ENCODE data around the gene KAZN. TPM values are rescaled to one million over a fixed set of nuclear protein-coding genes. Genes with fewer than 3 reads are reported as not detected.

KAZN gene
- total RNA-seq, 3 donors from 2014 or later = 12.2 to 16.4 (median 16.2) TPM

- DNase-seq (ENCODE audit: low spot score in 2 of 2) = no peak
- Histone ChIP-seq H3K36me3 (no peaks in the 10 kb centered on the region), H3K4me3 (peak overlapping the region in 1 of 3 donors; percentile 7), H3K9me3 (no peaks in the 10 kb centered on the region), H3K27ac (peak overlapping the region; percentile 12 to 53), H3K27me3 (no peaks in the 10 kb centered on the region), H3K4me1 (no peaks in the 10 kb centered on the region)
- intact Hi-C loops (cut with DNase I; ENCODE audit: low total_unique reads) = no loop called here
- TF ChIP-seq POLR2A (IDR thresholded peaks at IDR 0.05) (no peak), POLR2AphosphoS5 (IDR thresholded peaks at IDR 0.05) (no peak)
- TF ChIP-seq, protein P1, sequence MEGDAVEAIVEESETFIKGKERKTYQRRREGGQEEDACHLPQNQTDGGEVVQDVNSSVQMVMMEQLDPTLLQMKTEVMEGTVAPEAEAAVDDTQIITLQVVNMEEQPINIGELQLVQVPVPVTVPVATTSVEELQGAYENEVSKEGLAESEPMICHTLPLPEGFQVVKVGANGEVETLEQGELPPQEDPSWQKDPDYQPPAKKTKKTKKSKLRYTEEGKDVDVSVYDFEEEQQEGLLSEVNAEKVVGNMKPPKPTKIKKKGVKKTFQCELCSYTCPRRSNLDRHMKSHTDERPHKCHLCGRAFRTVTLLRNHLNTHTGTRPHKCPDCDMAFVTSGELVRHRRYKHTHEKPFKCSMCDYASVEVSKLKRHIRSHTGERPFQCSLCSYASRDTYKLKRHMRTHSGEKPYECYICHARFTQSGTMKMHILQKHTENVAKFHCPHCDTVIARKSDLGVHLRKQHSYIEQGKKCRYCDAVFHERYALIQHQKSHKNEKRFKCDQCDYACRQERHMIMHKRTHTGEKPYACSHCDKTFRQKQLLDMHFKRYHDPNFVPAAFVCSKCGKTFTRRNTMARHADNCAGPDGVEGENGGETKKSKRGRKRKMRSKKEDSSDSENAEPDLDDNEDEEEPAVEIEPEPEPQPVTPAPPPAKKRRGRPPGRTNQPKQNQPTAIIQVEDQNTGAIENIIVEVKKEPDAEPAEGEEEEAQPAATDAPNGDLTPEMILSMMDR (IDR thresholded peaks at IDR 0.05) = no peak
These were observed 29.4 kb downstream of the KAZN start for GRCh38 chr1:14627608-14628489.

- Histone ChIP-seq H3K9me3 (no peaks in the 10 kb centered on the region), H3K36me3 (no peaks in the 10 kb centered on the region), H3K4me1 (no peaks in the 10 kb centered on the region), H3K27me3 (no peaks in the 10 kb centered on the region), H3K4me3 (no peak overlapping the region), H3K27ac (peak overlapping the region; percentile 15 to 55)
- DNase-seq (ENCODE audit: low spot score in 2 of 2) = no peak
- no peak for TF ChIP-seq POLR2A (IDR thresholded peaks at IDR 0.05)
- TF ChIP-seq, protein P1 (IDR thresholded peaks at IDR 0.05) = no peak
- no peak for TF ChIP-seq POLR2AphosphoS5 (IDR thresholded peaks at IDR 0.05)
- intact Hi-C loops (cut with DNase I; ENCODE audit: low total_unique reads) = no loop called here
These were observed 31.0 kb downstream of the KAZN start for GRCh38 chr1:14629363-14630014.

DNA sequence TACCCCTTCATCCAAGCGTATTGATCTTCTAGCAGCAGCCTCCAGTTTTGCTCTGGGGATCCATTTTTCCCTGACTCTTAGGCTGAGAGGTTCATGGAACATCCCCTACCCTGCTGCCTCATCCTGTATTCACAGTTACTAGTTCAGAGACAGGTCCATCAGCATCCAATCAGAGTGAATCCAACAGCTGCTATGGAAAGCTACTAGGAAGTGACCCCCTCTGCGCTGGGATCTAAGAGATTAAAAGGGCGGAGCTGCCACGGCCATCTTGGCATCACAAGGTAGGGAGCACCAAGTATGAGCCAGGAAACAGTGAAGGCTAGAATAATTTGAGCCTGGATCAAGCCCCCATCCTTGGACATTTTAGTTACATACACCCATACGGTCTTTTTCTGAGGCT lies 32.5 kb downstream of the KAZN start:
- Histone ChIP-seq H3K4me3 (no peak overlapping the region), H3K9me3 (no peaks in the 10 kb centered on the region), H3K27me3 (no peaks in the 10 kb centered on the region), H3K27ac (no peak overlapping the region), H3K36me3 (no peaks in the 10 kb centered on the region), H3K4me1 (no peaks in the 10 kb centered on the region)
- DNase-seq (ENCODE audit: low spot score in 2 of 2) = no peak
- intact Hi-C loops (cut with DNase I; ENCODE audit: low total_unique reads) = no loop called here
- TF ChIP-seq, protein P1 (IDR thresholded peaks at IDR 0.05) = no peak
- no peak for TF ChIP-seq POLR2AphosphoS5 (IDR thresholded peaks at IDR 0.05)
- TF ChIP-seq POLR2A (IDR thresholded peaks at IDR 0.05) = no peak

GRCh38 chr1:14631421-14631820 lies 32.9 kb downstream of the KAZN start:
- no peak overlapping the region for H3K4me3 ChIP-seq
- H3K27ac ChIP-seq = no peak overlapping the region
- no peak for TF ChIP-seq POLR2AphosphoS5 (IDR thresholded peaks at IDR 0.05)
- no peak for TF ChIP-seq POLR2A (IDR thresholded peaks at IDR 0.05)
- TF ChIP-seq, protein P1 (IDR thresholded peaks at IDR 0.05) = no peak
- H3K27me3 ChIP-seq = no peaks in the 10 kb centered on the region
- no peak for DNase-seq (ENCODE audit: low spot score in 2 of 2)
- intact Hi-C loops (cut with DNase I; ENCODE audit: low total_unique reads) = no loop called here
- H3K9me3 ChIP-seq = no peaks in the 10 kb centered on the region
- no peaks in the 10 kb centered on the region for H3K4me1 ChIP-seq
- no peaks in the 10 kb centered on the region for H3K36me3 ChIP-seq

DNA sequence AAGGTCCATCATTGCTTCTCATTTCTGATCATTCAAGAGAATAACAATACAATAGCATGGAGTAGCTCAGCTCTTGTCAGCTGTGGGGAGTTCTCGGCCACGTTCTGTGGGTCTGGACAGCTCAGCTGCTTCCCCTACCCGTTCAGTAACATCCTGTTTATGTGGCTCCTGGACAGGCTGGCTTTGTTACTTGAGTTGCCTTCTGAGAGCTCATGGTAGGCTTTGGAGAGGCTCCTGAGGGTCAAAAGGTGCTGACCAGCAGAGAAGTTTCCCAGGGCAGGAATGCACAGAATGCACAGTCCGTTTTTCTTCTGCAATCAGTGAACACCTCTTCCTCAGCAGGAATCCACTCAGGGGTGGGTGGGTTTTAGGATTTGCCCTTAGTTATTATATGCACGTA lies 36.0 kb downstream of the KAZN start:
- no peaks in the 10 kb centered on the region for H3K9me3 ChIP-seq
- TF ChIP-seq, protein P1 (IDR thresholded peaks at IDR 0.05) = no peak
- intact Hi-C loops (cut with DNase I; ENCODE audit: low total_unique reads) = no loop called here
- H3K27ac ChIP-seq = no peak overlapping the region
- no peaks in the 10 kb centered on the region for H3K36me3 ChIP-seq
- H3K27me3 ChIP-seq = no peaks in the 10 kb centered on the region
- no peak for DNase-seq (ENCODE audit: low spot score in 2 of 2)
- H3K4me1 ChIP-seq = no peaks in the 10 kb centered on the region
- H3K4me3 ChIP-seq = no peak overlapping the region
